ENCODE data around the gene FIBCD1.
A peak's percentile ranks its signal among the peaks of the same experiment; 100 is the strongest.
"Not testable (repeated sequence)": the region's sequence is repeated elsewhere in the genome, so short reads cannot be mapped to it uniquely, and the experiment has no call there.

FIBCD1 gene

DNA sequence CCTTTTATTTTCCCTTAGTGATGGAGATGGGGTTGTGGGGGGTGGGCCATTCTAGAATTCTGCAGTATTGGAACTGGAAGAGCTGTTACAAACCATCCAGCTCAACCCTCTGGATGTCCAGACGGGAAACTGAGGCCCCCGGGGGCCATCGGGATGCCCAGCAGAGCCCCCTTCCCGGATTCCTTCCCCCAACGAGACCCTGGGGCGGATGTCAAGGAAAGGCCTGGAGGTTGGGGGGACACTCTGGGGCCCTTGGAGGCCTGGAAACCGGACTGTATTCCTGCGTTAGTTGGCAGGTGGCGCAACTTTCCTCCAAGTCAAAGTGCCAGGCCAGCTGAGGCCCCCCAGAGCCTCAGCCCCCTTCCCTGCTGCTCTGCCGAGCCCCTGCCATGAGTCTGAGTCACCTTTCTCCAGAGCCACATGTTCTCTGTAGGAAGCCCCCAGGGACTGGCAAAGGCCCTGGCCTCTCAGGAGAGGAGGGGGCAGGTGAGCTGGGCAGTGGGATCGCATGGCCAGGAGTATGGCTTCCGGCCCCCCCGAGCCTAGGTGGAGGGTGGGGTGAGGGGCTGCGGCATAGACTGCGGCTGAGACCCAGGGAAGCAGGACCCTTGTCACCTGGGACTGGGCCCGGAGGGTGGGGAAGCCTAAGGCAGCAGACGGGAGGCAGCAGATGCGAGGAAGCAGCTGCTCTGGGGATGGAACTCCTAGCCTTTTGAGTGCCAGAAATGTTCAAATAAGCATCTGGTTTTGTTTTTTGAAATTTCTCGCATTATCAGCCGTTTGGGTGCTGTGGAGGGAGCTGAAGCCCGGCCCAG, 17.8 kb upstream of the FIBCD1 start:
- FAIRE-seq, result no peak
- DNase-seq (ENCODE audit: extremely low spot score, insufficient read length, low read depth), result no peak

DNA sequence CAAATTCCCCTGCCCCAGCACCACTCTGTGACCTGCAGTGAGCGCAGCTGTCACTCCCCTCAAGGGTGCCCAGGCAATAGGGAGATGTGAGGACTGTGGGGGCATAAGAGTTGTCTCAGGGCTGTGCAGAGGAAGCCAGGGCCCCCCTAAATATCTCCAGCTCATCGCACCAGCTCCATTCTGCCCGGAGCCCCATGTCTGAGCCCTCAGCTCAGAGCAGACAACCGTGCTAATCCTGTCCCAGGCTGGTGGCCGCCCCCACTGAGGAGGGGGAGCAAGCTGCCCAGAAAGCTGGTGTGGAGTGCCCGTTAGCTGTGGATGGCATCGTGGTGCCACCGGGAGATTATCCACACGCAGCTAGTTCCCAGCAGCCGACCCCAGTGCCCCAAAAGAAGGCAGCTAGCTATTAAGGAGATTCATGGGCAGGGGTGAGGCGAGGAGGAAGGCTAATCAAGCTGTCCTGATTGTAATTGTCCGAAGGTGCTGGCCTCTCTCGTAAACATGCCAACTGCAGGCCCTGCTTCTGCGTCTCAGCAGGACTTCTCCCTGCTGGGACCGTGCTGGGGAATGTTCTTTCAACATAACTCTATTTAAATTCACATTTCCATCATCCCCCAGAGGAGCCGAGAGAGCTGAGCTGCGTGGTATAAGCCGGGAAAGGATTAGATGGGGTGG, 17.0 kb upstream of the FIBCD1 start:
- FAIRE-seq, result no peak

DNA sequence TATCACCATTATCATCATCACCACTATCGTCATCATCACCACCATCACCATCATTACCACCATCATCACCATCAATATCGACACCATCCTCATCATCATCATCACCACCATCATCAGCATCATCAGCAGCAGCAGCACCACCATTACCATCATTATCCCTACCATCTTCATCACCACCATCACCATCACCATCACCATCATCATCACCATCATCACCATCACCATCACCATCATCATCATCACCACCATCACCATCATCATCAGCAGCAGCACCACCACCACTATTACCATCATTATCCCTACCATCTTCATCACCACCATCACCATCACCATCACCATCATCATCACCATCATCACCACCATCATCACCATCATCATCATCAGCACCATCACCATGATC, 15.9 kb upstream of the FIBCD1 start:
- not testable (repeated sequence) for DNase-seq (ENCODE audit: extremely low spot score, insufficient read length, low read depth); FAIRE-seq

More for the DNA sequence above, 17.0 kb upstream of the FIBCD1 start:
- DNase-seq (ENCODE audit: extremely low spot score, insufficient read length, low read depth), result no peak

DNA sequence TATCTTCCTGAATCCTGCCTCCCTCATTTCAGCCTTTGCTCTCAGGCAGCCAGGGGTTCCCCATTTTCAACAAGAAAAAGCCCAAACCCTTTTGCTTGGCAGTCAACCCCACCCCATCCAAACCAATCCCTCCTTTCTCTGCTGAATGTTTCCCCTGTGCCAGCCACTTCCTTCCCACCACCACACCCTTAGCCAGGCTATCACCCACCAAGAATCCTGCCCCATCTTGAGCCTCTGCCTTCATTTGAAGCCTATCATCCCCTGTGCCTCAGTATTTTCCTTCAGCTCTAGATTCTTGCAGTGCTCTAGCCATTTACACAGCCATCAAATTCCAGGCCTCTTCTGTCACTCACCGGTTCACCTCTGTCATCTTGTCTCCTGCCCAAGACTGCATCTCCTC, 15.3 kb upstream of the FIBCD1 start:
- FAIRE-seq, result no peak
- DNase-seq (ENCODE audit: extremely low spot score, insufficient read length, low read depth), result no peak

DNA sequence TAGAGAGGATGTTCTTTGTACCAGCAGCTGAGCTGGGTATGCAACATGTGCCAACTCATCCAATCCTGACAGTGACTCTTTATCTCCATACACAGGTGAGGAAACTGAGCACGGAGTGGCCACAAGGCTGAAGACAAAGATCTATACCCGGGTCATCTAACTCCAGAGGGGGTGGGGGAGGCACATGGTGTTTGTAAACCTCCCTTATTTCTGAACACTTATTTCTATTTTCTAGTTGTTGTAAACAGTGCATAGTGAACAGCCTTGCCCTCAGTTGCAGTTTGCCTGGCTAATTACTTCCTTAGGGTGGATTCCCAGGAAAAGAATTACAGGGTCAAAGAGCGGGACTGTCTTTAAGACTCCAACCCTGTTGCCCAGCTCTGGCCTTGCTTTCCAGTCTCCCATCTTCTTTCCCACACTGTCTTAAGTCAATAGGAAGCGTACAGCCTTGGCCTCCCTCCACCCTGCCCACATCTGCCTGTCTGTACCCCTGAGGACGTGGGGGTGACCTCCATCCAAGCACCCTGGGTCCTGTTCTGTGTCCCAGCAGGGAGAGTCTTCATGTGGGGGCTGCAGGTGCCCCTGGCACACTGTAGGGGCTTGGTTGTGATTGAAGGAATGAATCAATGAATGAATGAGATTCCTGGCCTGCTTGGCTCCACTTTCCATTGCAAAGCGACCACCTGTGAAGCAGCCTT, 13.2 kb upstream of the FIBCD1 start:
- no peak for FAIRE-seq
- no peak for DNase-seq (ENCODE audit: extremely low spot score, insufficient read length, low read depth)

DNA sequence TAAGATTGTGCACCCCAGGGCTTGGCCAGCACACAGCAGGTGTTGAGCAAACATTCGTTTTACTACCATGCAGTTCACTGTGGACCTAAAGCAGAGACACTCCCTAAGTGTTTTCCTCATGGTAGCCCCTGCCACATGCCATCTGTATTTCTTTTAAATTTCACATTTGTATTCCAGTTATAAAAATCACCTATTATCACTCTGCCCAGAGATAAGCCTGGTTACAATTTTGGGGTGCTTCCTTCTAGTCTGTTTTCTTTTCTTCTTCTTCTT, 10.9 kb upstream of the FIBCD1 start:
- FAIRE-seq (no peak), DNase-seq (ENCODE audit: extremely low spot score, insufficient read length, low read depth) (no peak)

DNA sequence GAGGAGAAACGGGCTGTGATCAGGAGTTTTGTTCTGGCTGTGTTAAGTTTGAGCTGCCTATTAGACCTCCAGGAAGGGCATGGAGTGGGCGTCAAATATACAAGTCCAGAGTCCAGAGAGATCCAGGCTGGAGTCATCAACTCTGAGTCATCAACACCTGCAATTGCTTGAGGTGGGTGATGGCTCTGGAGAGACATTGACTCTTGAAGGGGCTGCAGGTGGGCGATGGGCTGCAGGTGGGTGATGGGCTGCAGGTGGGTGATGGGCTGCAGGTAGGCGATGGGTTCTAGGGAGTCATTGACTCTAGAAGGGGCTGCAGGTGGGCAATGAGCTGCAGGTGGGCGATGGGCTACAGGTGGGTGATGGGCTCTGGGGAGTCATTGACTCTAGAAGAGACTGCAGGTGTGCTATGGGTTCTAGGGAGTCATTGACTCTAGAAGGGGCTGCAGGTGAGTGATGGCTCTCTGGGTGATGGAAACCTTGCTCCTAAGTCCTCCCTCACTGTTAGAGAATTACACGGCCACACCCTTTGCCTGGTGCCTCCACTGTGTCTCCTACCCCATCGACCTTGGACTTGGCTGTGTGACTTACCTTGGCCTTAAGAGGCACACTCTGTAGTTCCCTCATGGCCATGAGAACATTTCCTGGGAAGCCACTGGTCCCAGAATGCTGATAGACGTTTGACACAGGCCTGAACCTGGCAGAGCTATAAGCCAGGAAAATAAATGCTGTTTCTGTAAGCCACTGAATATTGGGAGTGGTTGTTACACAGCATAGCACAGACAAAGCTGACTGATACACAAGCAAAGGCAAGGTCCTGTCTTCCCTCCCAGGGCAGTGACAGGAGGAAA, 10.4 kb upstream of the FIBCD1 start:
- no peak for DNase-seq (ENCODE audit: extremely low spot score, insufficient read length, low read depth)
- no peak for FAIRE-seq

DNA sequence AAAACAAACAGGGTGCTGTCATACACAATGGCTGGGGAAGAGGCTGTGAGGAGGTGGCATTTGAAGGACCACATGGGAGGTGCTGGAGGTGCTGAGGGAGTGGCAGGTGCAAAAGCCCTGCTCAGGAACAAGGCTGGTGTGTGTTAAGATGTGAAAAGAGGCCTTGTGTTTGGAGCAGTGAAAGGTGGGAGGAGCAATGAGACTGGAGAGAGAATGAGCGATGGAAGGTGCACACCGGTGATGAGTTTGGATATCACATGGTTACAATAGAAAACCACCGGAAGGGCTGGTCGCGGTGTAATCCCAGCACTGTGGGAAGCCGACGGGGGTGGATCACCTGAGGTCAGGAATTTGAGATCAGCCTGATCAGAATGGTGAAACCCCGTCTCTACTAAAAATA, 9.2 kb upstream of the FIBCD1 start:
- FAIRE-seq (no peak), DNase-seq (ENCODE audit: extremely low spot score, insufficient read length, low read depth) (no peak)

DNA sequence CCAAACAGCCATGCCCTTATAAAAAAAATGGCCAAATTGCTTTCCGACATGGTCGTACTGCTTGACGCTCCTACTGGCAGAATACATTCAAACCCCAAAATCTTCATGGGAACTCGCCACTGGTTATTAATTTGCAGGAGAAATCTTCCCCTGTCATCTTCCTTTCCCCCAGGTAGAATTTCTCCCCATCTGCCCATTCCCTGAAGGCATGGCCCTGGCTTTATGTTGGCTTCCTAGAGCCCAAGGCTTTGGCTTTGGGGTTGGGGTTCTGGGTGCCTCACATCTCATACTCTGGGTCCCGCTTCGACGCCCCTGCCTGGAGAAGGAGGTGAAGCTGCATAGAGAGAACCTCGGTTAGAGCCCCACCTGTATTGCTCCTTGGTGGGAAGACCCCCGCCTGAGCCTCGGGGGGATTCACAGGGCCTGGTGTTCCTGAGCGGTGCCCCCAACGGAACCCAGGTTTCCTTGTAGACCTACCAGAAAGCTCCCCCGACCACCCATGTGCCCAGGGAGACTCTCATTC, 8.6 kb upstream of the FIBCD1 start:
- FAIRE-seq (no peak), DNase-seq (ENCODE audit: extremely low spot score, insufficient read length, low read depth) (no peak)

DNA sequence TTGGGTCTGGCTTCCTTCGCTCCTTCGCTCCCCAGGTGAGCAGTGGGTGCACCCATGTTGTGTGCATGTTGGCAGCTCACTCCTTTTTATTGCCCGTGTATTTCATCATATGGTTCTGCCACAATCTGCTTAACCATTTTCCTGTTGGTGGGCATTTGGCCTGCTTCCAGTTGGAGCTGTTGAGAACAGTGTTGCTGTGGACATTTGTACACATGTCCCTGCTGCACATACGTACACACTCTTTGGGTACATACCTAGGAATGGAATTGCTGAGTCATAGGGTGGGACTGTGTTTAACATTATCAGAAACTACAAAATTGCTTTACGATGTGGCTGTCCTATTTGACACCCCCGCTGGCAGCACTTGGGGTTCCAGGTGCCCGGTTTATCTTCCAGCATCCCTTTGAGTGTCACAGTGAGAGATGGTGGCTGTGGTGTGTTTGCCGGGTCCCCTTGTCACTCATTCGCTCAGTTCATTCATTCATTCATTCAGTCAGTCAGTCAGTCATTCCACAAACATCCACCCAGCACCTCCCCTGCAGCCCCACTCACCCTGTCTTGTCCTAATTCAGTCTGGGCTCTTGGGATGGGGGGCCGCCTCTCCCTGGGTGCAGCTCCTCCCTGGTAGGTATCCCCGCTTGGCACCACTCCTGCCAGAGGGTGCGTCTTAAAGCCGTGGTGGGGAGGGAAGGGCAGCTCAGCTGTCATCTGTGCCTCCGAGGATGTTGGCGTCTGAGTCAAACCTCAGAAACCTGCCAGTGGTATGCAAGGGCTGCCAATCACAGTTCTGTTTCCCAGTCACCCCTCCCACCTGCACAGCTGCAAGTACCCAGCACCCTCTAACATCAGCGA, 7.9 kb upstream of the FIBCD1 start:
- DNase-seq (ENCODE audit: extremely low spot score, insufficient read length, low read depth) (no peak), FAIRE-seq (no peak)

DNA sequence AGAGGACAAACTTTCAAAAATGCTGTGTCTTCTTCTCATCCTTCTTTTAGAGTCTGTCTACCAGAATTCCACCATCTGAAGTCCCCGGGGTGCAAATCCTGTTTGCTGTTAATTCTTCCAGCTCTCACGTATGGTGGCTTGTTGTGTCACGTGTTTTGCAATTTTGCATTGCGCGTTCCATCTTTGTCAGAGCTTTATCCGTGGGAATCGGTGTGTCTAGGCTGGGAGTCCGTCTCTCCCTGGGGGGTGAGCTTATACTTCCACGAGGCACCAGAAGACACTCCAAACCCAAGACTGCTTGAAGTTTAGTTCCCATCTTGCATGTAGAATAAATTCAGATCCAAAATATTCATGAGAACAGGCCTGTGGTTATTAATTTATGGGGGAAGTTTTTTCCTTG, 6.1 kb upstream of the FIBCD1 start:
- no peak for FAIRE-seq
- DNase-seq (ENCODE audit: extremely low spot score, insufficient read length, low read depth), result no peak

DNA sequence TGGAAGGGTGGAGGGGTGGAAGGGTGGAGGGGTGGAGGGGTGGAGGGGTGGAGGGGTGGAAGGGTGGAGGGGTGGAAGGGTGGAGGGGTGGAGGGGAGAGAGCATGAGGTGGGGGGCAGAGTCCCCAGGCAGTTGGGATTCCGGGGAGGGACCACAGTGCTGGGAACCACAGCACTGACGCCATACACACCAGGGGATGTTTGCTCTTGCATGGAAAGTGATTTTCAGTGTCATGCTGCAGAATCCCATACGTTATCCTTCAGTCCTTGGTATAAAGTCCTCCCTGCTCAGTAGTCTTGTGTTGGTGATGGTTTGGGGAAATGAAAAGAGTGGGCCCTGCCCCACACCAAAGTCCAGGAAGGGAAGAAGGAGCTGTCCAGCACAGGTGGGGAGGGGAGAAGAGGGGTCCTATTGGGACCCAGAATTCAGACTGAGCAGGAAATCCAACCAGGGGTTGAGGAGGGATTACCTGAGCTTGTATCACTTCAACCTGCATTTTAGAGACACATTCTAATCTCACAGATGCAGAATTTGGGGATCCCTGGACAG, 5.5 kb upstream of the FIBCD1 start:
- DNase-seq (ENCODE audit: extremely low spot score, insufficient read length, low read depth) (no peak), FAIRE-seq (no peak)

DNA sequence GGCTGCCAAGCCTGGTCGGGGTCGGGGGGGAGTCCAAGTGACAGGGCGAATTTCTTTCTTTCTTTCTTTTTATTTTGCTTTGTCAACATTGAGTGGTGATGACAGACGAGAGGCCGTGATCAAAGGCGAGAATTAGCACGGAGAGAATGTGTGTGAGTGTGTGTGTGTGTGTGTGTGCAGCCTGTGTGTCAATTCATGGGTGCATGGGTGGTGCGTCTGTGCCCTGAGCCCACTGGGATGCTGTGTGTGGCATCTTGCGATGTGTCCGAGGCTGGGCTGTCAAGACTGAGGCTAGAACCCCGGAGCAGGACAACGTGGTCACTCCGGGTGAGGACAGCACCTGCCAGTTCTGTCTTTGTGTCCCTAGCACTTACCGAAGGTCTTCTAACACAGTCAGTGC, 4.7 kb upstream of the FIBCD1 start:
- DNase-seq (ENCODE audit: extremely low spot score, insufficient read length, low read depth) (no peak), FAIRE-seq (no peak)

DNA sequence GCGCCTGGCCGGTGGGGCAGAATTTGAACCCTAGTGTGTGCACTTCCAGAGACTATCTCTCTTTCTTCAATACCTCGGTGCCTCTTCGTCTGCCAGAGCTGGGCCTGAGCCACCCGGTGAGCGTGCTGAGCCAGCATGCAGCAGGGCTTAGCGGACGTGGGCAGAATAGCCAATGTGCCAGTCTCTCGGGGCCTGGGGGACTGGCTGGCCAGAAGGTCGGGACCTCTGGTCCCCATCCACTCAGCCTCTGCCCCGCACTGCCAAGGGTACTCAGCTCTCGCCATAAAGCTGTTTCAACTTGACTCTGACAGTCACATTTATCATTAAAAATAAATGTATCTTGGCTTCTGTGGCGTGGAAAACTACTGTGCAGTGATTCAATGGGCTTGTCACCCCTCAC, 4.2 kb upstream of the FIBCD1 start:
- FAIRE-seq, result no peak
- no peak for DNase-seq (ENCODE audit: extremely low spot score, insufficient read length, low read depth)

DNA sequence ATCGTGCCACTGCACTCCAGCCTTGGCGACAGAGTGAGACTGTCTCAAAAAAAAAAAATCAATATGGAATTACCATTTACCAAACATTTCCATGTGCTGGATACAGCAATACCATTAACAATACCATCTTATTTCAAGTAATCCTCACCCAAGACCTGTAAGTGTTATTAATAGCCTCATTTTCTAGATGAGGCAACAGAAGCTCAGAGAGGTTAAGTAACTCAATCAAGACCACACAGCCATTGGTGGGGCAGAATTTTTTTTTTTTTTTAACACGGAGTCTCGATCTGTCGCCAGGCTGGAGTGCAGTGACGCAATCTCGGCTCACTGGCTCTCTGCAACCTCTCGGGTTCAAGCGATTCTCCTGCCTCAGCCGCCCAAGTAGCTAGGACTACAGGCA, 3.6 kb upstream of the FIBCD1 start:
- no peak for FAIRE-seq
- no peak for DNase-seq (ENCODE audit: extremely low spot score, insufficient read length, low read depth)

DNA sequence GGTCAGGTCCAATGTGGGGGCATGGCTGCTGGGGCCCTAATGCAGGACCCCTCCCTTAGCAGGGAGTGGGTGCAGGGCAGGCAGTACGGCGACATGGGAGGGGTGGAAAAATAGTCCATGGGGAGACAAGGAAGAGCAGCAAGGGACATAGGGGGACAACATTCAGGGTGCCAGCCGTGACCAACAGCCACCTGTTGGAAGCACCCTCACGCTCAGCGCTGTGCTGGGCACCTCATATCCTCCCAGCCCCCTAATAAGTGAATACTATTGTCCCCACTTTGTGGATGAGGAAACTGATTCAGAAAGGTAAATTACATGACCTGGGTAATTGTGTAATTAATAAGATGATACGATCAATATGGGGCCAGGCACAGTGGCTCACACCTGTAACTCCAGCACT, 3.0 kb upstream of the FIBCD1 start:
- no peak for DNase-seq (ENCODE audit: extremely low spot score, insufficient read length, low read depth)
- no peak for FAIRE-seq

DNA sequence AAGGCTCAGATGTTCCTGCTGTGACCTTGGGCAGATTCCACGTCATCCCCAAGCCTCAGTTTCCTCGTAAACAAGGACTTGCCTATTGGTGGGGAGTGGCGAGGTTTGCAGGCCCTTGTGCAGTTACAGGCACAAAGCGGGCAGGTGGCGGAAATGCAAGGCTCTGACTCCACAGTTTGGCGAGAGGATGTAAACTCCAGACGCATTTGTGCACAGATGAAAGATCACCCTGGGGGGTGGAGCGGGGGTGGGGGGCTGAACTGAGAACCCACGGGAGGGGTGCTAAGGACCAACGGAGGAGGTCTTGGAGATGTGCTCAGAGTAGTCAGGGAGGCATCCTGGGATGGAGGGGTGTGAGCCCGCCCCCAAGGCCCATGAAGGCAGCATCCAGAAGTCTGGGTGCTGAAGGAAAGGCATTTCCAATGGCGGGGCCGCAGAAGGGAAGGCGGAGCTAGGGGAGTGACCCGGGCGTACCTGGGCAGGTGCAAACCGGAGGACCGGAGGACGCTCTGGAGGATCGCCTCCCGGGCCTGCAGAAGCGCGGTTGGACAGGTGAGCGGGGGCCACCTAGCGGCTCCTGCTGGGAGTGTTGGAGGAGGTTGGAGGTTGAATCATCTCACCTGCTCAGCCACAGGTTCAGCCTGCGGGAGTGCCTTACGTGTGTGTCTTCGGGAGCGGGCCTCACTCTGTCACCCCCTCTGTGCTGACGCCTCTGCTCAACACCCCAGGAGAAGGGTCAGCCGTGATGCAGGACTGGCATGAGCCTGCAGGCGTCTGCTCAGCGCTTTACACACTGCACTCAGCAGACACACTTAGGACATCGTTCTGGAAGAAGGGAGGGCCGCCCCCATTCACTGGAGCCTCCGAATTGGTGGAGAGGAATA, 1.9 kb upstream of the FIBCD1 start:
- FAIRE-seq, result peak; percentile 51

DNA sequence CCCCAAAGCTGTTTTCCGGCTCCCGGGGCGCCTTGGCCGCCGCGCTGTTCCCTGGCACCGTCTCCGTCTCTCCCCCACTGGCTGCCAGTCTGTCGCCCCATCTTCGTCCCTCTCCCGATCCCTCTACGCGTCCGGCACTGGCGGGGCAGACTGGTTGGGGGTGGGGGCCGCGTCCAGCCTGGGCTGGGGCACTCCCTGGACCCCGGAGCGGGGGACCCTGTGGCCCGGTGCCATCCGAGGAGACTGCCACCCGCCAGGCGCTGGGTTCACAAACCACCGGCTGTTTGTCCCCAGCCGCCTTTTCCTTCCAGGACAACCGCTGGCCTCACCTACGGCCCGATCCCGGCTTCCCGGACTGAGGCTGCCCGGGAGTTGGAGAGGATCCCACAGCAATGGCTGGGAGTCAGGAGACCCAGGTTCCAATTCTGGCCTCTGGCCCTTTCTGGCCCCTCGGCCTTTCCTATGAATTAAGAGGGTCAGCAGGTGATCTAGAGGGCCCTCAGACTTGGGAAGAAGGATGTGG, 1.0 kb upstream of the FIBCD1 start:
- FAIRE-seq, result no peak
- DNase-seq (ENCODE audit: extremely low spot score, insufficient read length, low read depth), result no peak

More for the DNA sequence above, 1.9 kb upstream of the FIBCD1 start:
- DNase-seq (ENCODE audit: extremely low spot score, insufficient read length, low read depth), result peak; percentile 78

All from GM18507 (cell line).